ENCODE results near the gene RBL1.
"Not testable (repeated sequence)": the region's sequence is repeated elsewhere in the genome, so short reads cannot be mapped to it uniquely, and the experiment has no call there.

Gene RBL1

GRCh38 chr20:36998652-36999051 is 97.1 kb downstream of the RBL1 start:
- no peak for DNase-seq (ENCODE audit: low read depth in 2 of 3, low spot score in 2 of 3)

DNA sequence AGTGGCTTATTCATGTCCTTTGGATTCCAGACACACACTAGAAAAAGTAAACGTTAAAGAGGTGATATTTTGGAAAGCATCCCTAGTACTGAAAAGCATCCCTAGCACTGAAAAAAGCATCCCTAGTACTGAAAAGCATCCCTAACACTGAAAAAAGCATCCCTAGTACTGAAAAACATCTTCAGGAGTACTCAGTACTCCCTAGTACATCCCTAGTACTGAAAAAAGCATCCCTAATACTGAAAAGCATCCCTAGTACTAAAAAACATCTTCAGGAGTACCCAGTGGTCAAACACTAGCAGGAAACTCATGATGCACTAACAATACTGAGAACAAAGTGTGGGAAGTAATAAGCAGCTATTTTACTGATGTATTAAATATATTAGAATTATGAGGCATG is 98.7 kb downstream of the RBL1 start:
- DNase-seq (ENCODE audit: low read depth in 2 of 3, low spot score in 2 of 3): no peak

DNA sequence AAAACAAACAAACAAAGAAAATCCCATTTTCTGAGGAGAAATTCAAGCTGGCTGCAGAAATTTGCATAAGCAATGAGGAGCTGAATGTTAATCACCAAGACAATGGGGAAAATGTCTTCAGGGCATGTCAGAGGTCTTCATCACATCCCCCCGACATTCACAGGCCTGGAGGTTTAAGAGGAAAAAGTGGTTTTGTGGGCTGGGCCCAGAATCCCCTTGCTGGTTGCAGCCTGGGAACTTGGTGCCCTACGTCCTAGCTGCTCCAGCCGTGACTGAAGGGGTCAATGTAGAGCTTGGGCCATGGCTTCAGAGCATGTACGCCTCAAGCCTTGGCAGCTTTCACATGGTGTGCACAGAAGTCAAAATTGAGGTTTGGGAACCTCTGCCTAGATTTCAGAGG is 101.6 kb downstream of the RBL1 start:
- DNase-seq (ENCODE audit: low read depth in 2 of 3, low spot score in 2 of 3): not testable (repeated sequence)

DNA sequence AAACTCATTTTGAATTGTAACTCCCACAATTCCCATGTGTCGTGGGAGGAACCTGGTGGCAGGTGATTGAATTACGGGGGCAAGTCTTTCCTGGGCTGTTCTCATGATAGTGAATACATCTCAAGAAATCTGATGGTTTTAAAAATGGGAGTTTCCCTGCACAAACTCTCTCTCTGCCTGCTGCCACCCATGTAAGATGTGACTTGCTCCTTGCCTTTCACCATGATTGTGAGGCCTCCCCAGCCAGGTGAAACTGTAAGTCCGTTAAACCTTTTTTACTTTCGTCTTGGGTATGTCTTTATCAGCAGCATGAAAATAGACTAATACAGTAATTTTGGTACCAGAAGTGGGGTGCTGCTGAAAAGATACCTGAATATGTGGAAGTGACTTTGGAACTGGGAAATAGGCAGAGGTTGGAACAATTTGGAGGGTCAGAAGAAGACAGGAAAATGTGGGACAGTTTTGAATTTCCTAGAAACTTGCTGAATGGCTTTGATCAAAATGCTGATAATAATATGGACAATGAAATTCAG is 102.9 kb downstream of the RBL1 start:
- no peak for DNase-seq (ENCODE audit: low read depth in 2 of 3, low spot score in 2 of 3)

- DNase-seq (ENCODE audit: low read depth in 2 of 3, low spot score in 2 of 3): no peak
Observed at GRCh38 chr20:36991703-36992102, 104.1 kb downstream of the RBL1 start.

DNA sequence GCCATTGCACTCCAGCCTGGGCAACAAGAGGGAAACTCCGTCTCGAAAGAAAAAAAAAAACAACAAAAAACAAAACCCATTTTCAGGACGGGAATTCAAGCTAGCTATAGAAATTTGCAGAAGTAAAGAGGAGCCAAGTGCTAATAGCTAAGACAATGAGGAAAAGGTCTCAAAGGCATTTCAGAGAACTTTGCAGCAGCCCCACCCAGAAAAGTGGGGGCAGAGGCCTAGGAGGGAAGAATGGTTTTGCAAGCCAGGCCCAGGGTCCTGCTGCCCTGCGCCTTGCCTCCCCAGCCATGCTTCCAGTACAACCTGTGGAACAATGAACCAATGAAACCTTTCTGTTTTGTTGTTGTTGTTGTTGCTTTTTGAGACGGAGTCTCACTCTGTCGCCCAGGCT is 106.0 kb downstream of the RBL1 start:
- DNase-seq (ENCODE audit: low read depth in 2 of 3, low spot score in 2 of 3): no peak

DNA sequence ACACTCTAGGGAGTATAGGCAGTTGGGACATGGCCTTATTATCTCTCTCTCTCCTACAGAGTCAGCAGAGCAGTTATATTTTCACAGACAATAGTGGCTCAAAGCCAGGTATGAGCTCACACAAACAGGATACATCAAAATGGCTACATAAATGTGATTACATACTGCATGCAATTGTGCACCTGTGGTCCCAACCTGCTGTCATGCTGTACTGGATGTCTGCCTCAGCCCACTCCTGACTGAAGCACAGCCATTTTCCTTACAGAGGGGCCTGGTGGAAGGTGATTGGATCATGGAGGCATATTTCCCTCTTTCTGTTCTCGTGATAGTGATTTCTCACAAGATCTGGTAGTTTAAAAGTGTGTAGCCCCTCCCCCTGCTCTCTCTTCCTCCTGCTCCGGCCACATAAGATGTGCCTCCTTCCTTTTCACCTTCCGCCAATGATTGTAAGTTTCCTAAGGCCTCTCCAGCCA is 107.3 kb downstream of the RBL1 start:
- no peak for DNase-seq (ENCODE audit: low read depth in 2 of 3, low spot score in 2 of 3)

DNA sequence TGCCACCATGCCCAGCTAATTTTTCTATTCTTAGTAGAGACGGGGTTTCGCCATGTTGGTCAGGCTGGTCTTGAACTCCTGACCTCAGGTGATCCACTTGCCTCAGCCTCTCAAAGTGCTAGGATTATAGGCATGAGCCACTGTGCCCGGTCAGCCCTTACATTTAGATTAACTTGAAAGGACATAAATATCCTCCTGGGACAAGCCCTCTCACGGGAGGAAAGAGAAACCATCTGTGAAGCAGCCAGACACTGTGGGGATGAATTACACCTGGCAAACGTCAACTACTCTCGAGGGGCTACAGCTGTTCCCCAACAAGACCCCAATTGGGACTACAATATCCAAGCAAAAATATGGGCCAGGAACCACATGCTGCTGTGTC is 111.5 kb downstream of the RBL1 start:
- DNase-seq (ENCODE audit: low read depth in 2 of 3, low spot score in 2 of 3): no peak

DNA sequence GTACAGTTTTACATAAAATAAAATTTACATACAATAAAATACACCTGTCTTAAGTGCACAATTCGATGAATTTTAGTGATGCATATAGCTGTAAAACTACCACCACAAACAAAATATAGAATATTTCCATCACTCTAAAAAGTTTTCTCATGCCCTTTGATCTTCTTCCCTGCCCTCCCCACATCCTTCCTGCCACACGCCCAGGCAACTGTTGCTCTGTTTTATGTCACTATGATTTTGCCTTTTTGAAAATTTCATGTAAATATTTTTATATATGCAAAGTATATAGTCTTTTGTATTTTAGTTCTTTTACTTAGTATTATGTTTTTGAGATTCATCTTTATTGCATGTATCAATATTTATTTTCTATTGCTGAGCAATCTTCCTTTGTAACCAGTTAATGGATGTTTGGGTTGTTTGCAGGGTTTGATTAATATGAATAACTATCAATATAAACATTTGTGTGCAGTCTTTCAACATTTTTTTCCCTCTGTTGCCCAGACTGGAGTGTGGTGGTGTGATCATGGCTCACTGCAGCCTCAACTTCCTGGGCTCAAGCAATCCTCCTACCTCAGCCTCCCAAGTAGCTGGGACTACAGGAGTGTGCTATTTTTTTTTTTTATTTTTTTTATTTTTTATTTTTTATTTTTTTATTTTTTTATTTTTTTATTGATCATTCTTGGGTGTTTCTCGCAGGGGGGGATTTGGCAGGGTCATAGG is 120.5 kb downstream of the RBL1 start:
- no peak for DNase-seq (ENCODE audit: low read depth in 2 of 3, low spot score in 2 of 3)

DNA sequence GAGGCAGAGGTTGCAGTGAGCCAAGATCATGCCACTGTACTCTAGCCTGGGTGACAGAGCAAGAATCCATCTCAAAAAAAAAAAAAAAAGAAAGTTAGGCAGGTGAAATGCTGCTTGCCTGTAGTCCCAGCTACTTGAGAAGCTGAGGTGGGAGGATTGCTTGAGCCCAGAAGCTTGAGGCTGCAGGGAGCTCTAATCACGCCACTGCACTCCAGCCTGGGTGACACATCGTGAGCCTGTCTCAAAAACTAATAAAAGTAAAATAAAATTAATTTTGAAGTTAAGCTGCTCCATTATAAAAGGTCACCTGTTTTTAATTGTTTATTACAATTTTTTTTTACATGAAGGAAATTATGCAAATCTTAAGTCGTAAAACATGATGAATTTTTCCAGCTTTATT is 121.1 kb downstream of the RBL1 start:
- no peak for DNase-seq (ENCODE audit: low read depth in 2 of 3, low spot score in 2 of 3)

DNA sequence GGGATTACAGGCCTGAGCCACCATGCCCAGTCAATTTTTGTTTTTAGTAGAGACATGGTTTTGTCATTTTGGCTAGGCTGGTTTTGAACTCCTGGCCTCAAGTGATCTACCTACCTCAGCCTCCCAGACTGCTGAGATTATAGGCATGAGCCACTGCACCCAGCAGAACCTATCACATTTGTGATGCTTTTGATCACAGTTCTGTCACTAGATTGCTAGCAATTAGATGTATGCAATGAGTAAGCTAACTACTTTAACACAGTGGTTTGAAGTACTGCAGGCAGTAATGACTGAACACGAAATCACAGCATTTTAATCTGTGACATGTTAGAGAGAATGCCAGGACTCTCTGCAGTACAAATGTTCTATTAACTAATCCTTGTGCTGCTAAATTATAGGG is 124.7 kb downstream of the RBL1 start:
- DNase-seq (ENCODE audit: low read depth in 2 of 3, low spot score in 2 of 3): no peak

DNA sequence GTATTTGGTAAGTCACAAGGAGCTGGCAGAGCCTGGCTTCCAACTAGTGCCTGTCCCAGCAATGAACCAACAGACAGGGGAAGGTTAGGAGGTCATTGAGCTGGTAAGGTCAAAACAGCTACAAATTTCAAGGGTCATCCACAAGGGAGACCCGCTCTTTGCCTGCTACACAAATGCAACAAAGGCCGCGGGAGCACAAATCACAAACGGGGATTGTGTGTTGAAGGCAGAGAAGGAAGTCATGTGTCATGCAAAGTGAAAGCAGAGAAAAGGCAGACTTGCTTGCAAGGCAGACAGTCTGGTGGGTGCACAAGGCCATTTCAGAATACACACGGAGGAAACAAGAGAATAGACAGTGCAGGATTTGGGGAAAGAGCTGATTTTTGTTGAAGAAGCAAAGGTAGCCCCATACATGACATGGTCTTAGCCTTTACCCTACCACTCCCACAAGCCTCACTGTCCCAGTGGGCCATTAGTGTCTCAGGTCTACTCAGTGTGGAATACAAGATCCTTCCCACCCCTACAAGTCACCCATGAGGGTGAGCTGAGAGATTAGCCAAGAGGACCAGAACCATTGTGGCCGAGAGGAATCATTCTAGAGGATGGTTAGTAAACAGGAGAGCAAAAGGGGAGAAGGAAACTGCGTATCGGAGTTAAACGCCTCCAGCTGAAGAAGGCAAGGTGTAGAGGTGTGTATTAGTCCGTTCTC is 126.2 kb downstream of the RBL1 start:
- DNase-seq (ENCODE audit: low read depth in 2 of 3, low spot score in 2 of 3): no peak

GRCh38 chr20:36969051-36969450 is 126.7 kb downstream of the RBL1 start:
- no peak for DNase-seq (ENCODE audit: low read depth in 2 of 3, low spot score in 2 of 3)

- no peak for DNase-seq (ENCODE audit: low read depth in 2 of 3, low spot score in 2 of 3)
Observed at GRCh38 chr20:36967636-36968035, 128.2 kb downstream of the RBL1 start.

DNA sequence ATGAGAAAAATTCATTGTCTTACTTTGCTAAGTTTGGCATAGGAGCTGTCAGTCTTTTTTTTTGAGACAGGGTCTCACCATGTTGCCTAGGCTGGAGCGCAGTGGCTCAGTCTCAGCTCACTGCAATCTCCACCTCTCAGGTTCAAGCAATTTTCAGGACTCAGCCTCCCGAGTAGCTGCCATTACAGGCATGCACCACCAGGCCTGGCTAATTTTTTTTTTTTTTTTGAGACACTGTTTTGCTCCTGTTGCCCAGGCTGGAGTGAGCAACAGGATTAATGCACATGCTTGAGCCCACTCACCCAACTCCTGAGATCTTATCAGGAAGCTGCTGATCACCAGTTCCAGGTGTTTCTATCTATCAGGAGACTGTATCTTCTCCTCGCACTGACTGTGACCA is 128.8 kb downstream of the RBL1 start:
- not testable (repeated sequence) for DNase-seq (ENCODE audit: low read depth in 2 of 3, low spot score in 2 of 3)

DNA sequence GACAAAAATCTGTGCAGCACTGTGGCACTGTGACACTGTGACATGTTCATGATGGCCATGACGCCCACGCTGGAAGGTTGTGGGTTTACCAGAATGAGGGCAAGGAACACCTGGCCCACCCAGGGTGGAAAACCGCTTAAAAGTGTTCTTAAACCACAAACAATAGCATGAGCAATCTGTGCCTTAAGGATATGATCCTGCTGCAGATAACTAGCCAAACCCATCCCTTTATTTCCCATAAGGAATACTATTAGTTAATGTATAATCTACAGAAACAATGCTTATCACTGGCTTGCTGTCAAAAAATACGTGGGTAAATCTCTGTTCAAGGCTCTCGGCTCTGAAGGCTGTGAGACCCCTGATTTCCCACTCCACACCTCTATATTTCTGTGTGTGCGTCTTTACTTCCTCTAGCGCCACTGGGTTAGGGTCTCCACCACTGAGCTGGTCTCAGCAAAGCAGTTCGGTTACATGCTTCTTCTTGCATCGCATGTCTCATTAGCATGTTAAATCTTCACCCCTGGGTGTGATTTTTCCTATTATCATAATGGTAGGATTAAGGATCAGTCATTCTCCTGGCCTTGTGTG is 133.3 kb downstream of the RBL1 start:
- DNase-seq (ENCODE audit: low read depth in 2 of 3, low spot score in 2 of 3): not testable (repeated sequence)

DNA sequence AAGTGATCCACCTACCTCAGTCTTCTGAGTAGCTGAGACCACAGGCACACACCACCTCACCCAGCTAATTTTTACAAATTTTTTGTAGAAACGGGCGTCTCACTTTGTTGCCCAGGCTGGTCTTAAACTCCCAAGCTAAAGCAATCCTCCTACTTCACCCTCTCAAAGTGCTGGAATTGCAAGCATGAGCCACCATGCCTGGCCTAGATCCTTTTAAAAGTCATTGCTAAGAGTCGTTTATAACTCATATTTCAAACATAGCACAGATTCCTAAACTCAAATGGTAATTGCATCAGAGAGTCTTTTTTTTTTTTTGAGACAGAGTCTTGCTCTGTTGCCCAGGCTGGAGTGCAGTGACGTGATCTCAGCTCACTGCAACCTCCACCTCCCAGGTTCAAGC is 136.6 kb downstream of the RBL1 start:
- DNase-seq (ENCODE audit: low read depth in 2 of 3, low spot score in 2 of 3): no peak

- DNase-seq (ENCODE audit: low read depth in 2 of 3, low spot score in 2 of 3): no peak
Observed at GRCh38 chr20:36957875-36958667, 137.7 kb downstream of the RBL1 start.

DNA sequence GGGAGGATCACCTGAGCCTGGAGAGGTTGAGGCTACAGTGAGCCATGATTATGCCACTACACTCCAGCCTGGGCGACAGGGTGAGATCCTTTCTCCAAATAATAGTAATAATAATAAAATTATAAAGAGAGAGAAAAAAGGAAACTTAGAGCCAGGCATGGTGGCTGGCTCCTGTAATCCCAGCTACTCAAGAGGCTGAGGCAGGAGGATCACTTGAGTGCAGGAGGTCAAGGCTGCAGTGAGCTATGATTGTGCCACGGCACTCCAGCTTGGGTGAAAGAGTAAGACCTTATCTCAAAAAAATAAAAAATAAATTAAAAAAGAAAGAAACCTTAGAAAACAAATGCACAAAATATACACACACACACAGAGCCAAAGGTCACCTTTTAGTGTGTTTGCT is 139.1 kb downstream of the RBL1 start:
- no peak for DNase-seq (ENCODE audit: low read depth in 2 of 3, low spot score in 2 of 3)

- DNase-seq (ENCODE audit: low read depth in 2 of 3, low spot score in 2 of 3): no peak
Observed at GRCh38 chr20:36956016-36956415, 139.8 kb downstream of the RBL1 start.

GRCh38 chr20:36951979-36952738 is 143.6 kb downstream of the RBL1 start:
- DNase-seq (ENCODE audit: low read depth in 2 of 3, low spot score in 2 of 3): no peak
